ENCODE measurements around the gene ABHD4. TPM values are rescaled to one million over a fixed set of nuclear protein-coding genes. Genes with fewer than 3 reads are reported as not detected.
"Not testable (repeated sequence)": the region's sequence is repeated elsewhere in the genome, so short reads cannot be mapped to it uniquely, and the experiment has no call there.

The ABHD4 gene
- total RNA-seq, 5 donors from 2014 or later (not counting 1 experiment from before 2014, with no cell fraction given), result 10.1 to 20.9 (median 17.3) TPM

DNA sequence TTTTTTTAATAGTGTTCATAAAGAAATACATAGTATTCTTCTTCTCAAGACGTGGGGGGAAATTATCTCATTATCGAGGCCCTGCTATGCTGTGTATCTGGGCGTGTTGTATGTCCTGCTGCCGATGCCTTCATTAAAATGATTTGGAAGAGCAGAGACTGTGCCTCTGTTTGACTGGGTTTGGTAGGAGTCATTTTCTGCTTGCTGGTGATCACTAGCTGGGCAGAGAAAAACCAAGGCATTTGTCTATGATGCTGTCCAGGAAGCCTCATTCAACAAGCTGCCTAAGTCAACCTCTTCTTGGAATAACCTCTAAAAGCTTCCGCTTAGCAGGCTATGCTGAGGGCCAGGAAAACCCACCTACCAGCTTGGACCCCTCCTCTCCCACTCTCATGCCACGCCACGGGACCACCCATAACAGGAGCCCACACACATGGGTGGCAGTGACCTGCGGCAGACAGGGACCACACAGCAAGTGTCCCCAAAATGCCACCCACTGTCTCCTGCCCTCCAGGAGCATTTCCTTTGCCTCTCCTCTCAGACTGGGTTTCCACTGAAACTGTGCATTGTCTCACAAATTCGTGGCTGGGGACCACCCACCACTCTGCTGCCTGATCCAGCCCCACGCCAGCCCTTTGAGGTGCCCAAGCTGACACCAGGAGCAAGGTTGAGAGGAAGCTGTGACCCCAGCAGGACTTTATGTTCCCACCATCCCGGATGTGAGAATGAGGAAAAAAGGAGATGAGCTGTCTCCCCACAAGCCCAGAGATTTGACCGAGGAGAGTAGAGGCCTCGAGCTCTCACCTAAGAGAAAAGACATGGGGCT is 45.9 kb upstream of the ABHD4 start:
- Histone ChIP-seq H3K4me3 (ENCODE audit: control insufficient read depth in 1 of 2, extremely low read depth in 1 of 2, low read length in 1 of 2) (no peak overlapping the region), H3K27ac (ENCODE audit: low read length) (peak overlapping the region; percentile 99), H3K36me3 (ENCODE audit: control insufficient read depth in 2 of 2, extremely low read depth in 1 of 2, insufficient read depth in 1 of 2, low read length in 1 of 2) (peaks cover 9 to 62% of the 10 kb centered on the region in 2 donors), H3K4me1 (ENCODE audit: control insufficient read depth in 1 of 2, extremely low read depth in 1 of 2, insufficient read depth in 2 of 2, low read length in 2 of 2) (peaks cover 63 to 98% of the 10 kb centered on the region in 2 experiments), H3K27me3 (replicated peaks in 1 of 2; ENCODE audit: control insufficient read depth in 2 of 2, extremely low read depth in 1 of 2, insufficient read depth in 2 of 2, low read length in 1 of 2) (no peaks in the 10 kb centered on the region), H3K9me3 (no peaks in the 10 kb centered on the region)
- Mint-ChIP-seq H3K27ac (peak overlapping the region; percentile 98 to 99), H3K9me3 (no peaks in the 10 kb centered on the region), H3K36me3 (peaks cover 57% of the 10 kb centered on the region), H3K27me3 (peaks cover 0 to 2% of the 10 kb centered on the region in 2 donors), H3K4me1 (peaks cover 88 to 96% (median 91%) of the 10 kb centered on the region in 3 donors), H3K4me3 (peak overlapping the region; percentile 71 to 86 (median 77))
- POLR2A ChIA-PET, result interaction anchor here (0.6 to 3.0 kb wide), 14 partner anchors 10 to 711 kb away, joined by 3 to 17 read pairs (median 6); partner anchors contain the start of gene DAD1 (in 1 of the 2)
- DNase-seq (peak in 1 of 35 experiments; percentile 39), ATAC-seq (replicated peaks in 1 of 4) (no peak)
- WGBS (ENCODE audit: insufficient coverage), result 15% methylated on average over 11 of the region's 13 CpGs
- CTCF ChIA-PET, result interaction anchor here (0.6 to 4.6 kb wide), 12 partner anchors 9 to 700 kb away, joined by 3 to 23 read pairs (median 4); partner anchors contain the start of gene DAD1 (in 1 of the 2)

GRCh38 chr14:22552827-22553076 is 45.3 kb upstream of the ABHD4 start:
- ChIA-PET POLR2A (interaction anchor here (0.6 to 3.0 kb wide), 12 partner anchors 11 to 712 kb away, joined by 3 to 17 read pairs (median 6); no protein-coding TSS in a partner anchor), CTCF (interaction anchor here in 1 of 2 donors (0.6 to 4.6 kb wide), 9 partner anchors 8 to 635 kb away, joined by 3 to 23 read pairs (median 5); partner anchors contain the start of gene DAD1)
- no peaks in the 10 kb centered on the region for H3K27me3 ChIP-seq (replicated peaks in 1 of 2; ENCODE audit: control insufficient read depth in 2 of 2, extremely low read depth in 1 of 2, insufficient read depth in 2 of 2, low read length in 1 of 2)
- peak overlapping the region; percentile 99 for H3K27ac ChIP-seq (ENCODE audit: low read length)
- Mint-ChIP-seq H3K4me1 (peaks cover 88 to 96% (median 91%) of the 10 kb centered on the region in 3 donors), H3K36me3 (peaks cover 52% of the 10 kb centered on the region), H3K27ac (peak overlapping the region; percentile 98 to 99), H3K27me3 (peaks cover 0 to 2% of the 10 kb centered on the region in 2 donors), H3K4me3 (peak overlapping the region; percentile 31 to 86 (median 40)), H3K9me3 (no peaks in the 10 kb centered on the region)
- WGBS (ENCODE audit: insufficient coverage), result 83% methylated on average over 1 of the region's 2 CpGs
- no peak overlapping the region for H3K4me3 ChIP-seq (ENCODE audit: control insufficient read depth in 1 of 2, extremely low read depth in 1 of 2, low read length in 1 of 2)
- ATAC-seq (replicated peaks in 1 of 4) (no peak), DNase-seq (peak in 1 of 35 experiments; percentile 32)
- H3K4me1 ChIP-seq (ENCODE audit: control insufficient read depth in 1 of 2, extremely low read depth in 1 of 2, insufficient read depth in 2 of 2, low read length in 2 of 2), result peaks cover 63 to 98% of the 10 kb centered on the region in 2 experiments
- peaks cover 7 to 56% of the 10 kb centered on the region in 2 donors for H3K36me3 ChIP-seq (ENCODE audit: control insufficient read depth in 2 of 2, extremely low read depth in 1 of 2, insufficient read depth in 1 of 2, low read length in 1 of 2)
- no peaks in the 10 kb centered on the region for H3K9me3 ChIP-seq

DNA sequence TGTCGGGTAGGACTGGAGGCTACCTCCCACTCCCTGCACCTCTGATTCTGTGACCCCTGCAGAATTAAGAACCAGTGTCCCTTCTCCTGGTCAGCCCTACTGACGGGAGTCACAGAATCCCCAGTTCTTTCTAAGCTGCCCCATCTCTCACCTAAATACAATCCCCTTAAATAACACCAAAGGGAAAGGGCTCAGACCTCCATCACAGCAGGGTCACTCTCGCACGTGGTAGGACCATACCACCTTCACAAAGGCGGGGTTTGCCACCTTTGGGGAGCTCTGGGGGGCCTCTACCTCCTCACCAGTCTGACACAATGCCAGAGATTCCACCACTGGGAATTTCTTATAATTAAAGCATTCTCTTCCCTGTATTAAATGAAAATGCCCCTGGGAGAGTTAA is 44.7 kb upstream of the ABHD4 start:
- H3K9me3 Mint-ChIP-seq, result no peaks in the 10 kb centered on the region
- Histone ChIP-seq H3K4me3 (ENCODE audit: control insufficient read depth in 1 of 2, extremely low read depth in 1 of 2, low read length in 1 of 2) (no peak overlapping the region), H3K9me3 (no peaks in the 10 kb centered on the region), H3K4me1 (ENCODE audit: control insufficient read depth in 1 of 2, extremely low read depth in 1 of 2, insufficient read depth in 2 of 2, low read length in 2 of 2) (peaks cover 62 to 98% of the 10 kb centered on the region in 2 experiments), H3K27me3 (replicated peaks in 1 of 2; ENCODE audit: control insufficient read depth in 2 of 2, extremely low read depth in 1 of 2, insufficient read depth in 2 of 2, low read length in 1 of 2) (no peaks in the 10 kb centered on the region), H3K27ac (ENCODE audit: low read length) (peak overlapping the region; percentile 99), H3K36me3 (ENCODE audit: control insufficient read depth in 2 of 2, extremely low read depth in 1 of 2, insufficient read depth in 1 of 2, low read length in 1 of 2) (peaks cover 5 to 49% of the 10 kb centered on the region in 2 donors)
- peaks cover 45% of the 10 kb centered on the region for H3K36me3 Mint-ChIP-seq
- H3K27me3 Mint-ChIP-seq, result peaks cover 0 to 2% of the 10 kb centered on the region in 2 donors
- DNase-seq (no peak), ATAC-seq (replicated peaks in 1 of 4) (no peak)
- peaks cover 88 to 96% (median 91%) of the 10 kb centered on the region in 3 donors for H3K4me1 Mint-ChIP-seq
- peak overlapping the region; percentile 98 to 99 for H3K27ac Mint-ChIP-seq
- POLR2A ChIA-PET, result interaction anchor here (0.8 to 3.0 kb wide), 6 partner anchors 12 to 25 kb away, joined by 3 to 17 read pairs (median 6); no protein-coding TSS in a partner anchor
- WGBS (ENCODE audit: insufficient coverage), result 18% methylated on average over 4 of the region's 5 CpGs
- H3K4me3 Mint-ChIP-seq, result peak overlapping the region in 2 of 3 donors; percentile 3 to 86
- CTCF ChIA-PET, result interaction anchor here in 1 of 2 donors (1.3 to 4.6 kb wide), 5 partner anchors 7 to 36 kb away, joined by 3 to 23 read pairs (median 11); partner anchors contain the start of gene DAD1

DNA sequence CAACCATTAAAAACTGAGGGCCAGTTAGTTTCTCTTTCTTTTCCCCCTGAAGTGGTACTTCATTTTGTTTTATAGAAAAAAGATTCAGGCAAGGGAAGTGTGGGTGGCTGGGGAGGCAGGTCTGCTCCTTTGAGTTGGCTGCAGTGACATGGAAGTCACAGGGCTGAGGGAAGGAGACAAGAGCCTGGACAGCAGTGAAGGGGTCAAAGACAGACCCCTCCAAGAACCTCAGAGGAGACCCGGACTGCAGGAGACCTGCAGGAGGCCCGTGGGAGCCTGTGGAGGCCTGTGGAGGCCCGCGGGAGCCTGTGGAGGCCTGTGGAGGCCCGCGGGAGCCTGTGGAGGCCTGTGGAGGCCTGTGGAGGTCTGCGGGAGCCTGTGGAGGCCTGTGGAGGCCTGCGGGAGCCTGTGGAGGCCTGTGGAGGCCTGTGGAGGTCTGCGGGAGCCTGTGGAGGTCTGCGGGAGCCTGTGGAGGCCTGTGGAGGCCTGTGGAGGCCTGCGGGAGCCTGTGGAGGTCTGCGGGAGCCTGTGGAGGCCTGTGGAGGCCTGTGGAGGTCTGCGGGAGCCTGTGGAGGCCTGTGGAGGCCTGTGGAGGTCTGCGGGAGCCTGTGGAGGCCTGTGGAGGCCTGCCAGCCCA is 44.1 kb upstream of the ABHD4 start:
- peaks cover 65 to 100% of the 10 kb centered on the region in 2 experiments for H3K4me1 ChIP-seq (ENCODE audit: control insufficient read depth in 1 of 2, extremely low read depth in 1 of 2, insufficient read depth in 2 of 2, low read length in 2 of 2)
- H3K4me3 ChIP-seq (ENCODE audit: control insufficient read depth in 1 of 2, extremely low read depth in 1 of 2, low read length in 1 of 2), result peak overlapping the region in 1 of 2 donors; percentile 3
- H3K36me3 ChIP-seq (ENCODE audit: control insufficient read depth in 2 of 2, extremely low read depth in 1 of 2, insufficient read depth in 1 of 2, low read length in 1 of 2), result peaks cover 5 to 46% of the 10 kb centered on the region in 2 donors
- peak overlapping the region; percentile 3 to 86 (median 40) for H3K4me3 Mint-ChIP-seq
- H3K9me3 ChIP-seq; H3K9me3 Mint-ChIP-seq; ATAC-seq (replicated peaks in 1 of 4); H3K27me3 Mint-ChIP-seq; H3K27me3 ChIP-seq (replicated peaks in 1 of 2; ENCODE audit: control insufficient read depth in 2 of 2, extremely low read depth in 1 of 2, insufficient read depth in 2 of 2, low read length in 1 of 2): not testable (repeated sequence)
- peak overlapping the region; percentile 99 for H3K27ac ChIP-seq (ENCODE audit: low read length)
- peaks cover 41% of the 10 kb centered on the region for H3K36me3 Mint-ChIP-seq
- 65% methylated on average over 5 of the region's 14 CpGs for WGBS (ENCODE audit: insufficient coverage)
- H3K4me1 Mint-ChIP-seq, result peaks cover 90 to 96% (median 93%) of the 10 kb centered on the region in 3 donors
- peak in 3 of 35 experiments; percentile 24 to 66 (median 39) for DNase-seq
- CTCF ChIA-PET, result interaction anchor here in 1 of 2 donors (1.3 to 2.9 kb wide), 3 partner anchors 12 to 35 kb away, joined by 3 to 13 read pairs (median 11); partner anchors contain the start of gene DAD1
- POLR2A ChIA-PET, result interaction anchor here (0.6 to 3.0 kb wide), 4 partner anchors 13 to 401 kb away, joined by 3 to 13 read pairs (median 4); no protein-coding TSS in a partner anchor
- H3K27ac Mint-ChIP-seq, result peak overlapping the region; percentile 98 to 99

GRCh38 chr14:22554498-22555383 is 43.4 kb upstream of the ABHD4 start:
- 67% methylated on average over 7 of the region's 15 CpGs for WGBS (ENCODE audit: insufficient coverage)
- ChIA-PET CTCF (interaction anchor here (1.3 to 3.1 kb wide), 9 partner anchors 16 to 433 kb away, joined by 3 to 133 read pairs (median 9); partner anchors contain the start of genes DAD1 (in 1 of the 2), LRP10 (in 1 of the 2) and OXA1L (in 1 of the 2)), POLR2A (interaction anchor here (0.6 to 3.1 kb wide), 8 partner anchors 9 to 400 kb away, joined by 3 to 22 read pairs (median 3); partner anchors contain the start of gene DAD1 (in 1 of the 2))
- no peaks in the 10 kb centered on the region for H3K27me3 ChIP-seq (replicated peaks in 1 of 2; ENCODE audit: control insufficient read depth in 2 of 2, extremely low read depth in 1 of 2, insufficient read depth in 2 of 2, low read length in 1 of 2)
- H3K4me3 Mint-ChIP-seq, result peak overlapping the region; percentile 28 to 79 (median 64)
- peak overlapping the region; percentile 99 for H3K27ac ChIP-seq (ENCODE audit: low read length)
- no peaks in the 10 kb centered on the region for H3K9me3 Mint-ChIP-seq
- H3K27me3 Mint-ChIP-seq, result peaks cover 0 to 2% of the 10 kb centered on the region in 2 donors
- peaks cover 90 to 96% (median 93%) of the 10 kb centered on the region in 3 donors for H3K4me1 Mint-ChIP-seq
- ATAC-seq (replicated peaks in 1 of 4) (no peak), DNase-seq (peak in 2 of 35 experiments; percentile 44 to 47)
- H3K4me3 ChIP-seq (ENCODE audit: control insufficient read depth in 1 of 2, extremely low read depth in 1 of 2, low read length in 1 of 2), result no peak overlapping the region
- H3K4me1 ChIP-seq (ENCODE audit: control insufficient read depth in 1 of 2, extremely low read depth in 1 of 2, insufficient read depth in 2 of 2, low read length in 2 of 2), result peaks cover 65 to 100% of the 10 kb centered on the region in 2 experiments
- peak overlapping the region; percentile 98 to 99 for H3K27ac Mint-ChIP-seq
- peaks cover 33% of the 10 kb centered on the region for H3K36me3 Mint-ChIP-seq
- H3K9me3 ChIP-seq, result no peaks in the 10 kb centered on the region
- peaks cover 5 to 39% of the 10 kb centered on the region in 2 donors for H3K36me3 ChIP-seq (ENCODE audit: control insufficient read depth in 2 of 2, extremely low read depth in 1 of 2, insufficient read depth in 1 of 2, low read length in 1 of 2)

All from T-cell (primary cell).